ENCODE data around the gene CD99. TPM values are rescaled to one million over a fixed set of nuclear protein-coding genes. Genes with fewer than 3 reads are reported as not detected.
"Not testable (repeated sequence)": the region's sequence is repeated elsewhere in the genome, so short reads cannot be mapped to it uniquely, and the experiment has no call there.

Gene CD99
- total RNA-seq, 1 donor from 2014 or later, result 226 TPM

DNA sequence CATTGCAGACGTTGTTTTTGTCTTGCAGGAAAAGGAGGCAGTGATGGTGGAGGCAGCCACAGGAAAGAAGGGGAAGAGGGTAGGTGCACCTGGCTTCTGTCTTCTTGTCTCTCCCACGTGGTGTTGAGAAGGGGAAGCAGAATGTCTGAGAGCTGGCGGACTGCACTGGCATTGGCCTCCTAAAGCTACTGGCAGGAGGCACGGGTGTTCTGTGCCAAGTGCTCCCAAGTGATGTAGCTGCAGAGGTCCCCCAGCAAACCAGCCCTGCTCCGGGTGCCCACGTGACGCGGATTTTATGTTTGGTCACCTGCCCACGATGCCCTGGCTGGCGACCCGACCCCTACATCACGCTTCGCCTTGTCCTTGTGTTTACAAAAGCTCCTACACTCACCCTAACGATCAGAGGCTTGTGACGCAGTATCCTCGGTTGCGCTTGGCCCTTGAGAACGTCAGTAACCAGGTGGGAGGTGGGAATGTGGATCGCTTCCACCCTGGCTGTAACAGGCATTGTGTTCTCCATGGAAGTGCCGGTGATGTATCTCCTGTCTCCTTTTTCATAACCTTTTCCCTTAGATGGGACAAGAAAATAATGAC is 32.3 kb downstream of the CD99 start:
- DNase-seq (ENCODE audit: low spot score), result no peak

DNA sequence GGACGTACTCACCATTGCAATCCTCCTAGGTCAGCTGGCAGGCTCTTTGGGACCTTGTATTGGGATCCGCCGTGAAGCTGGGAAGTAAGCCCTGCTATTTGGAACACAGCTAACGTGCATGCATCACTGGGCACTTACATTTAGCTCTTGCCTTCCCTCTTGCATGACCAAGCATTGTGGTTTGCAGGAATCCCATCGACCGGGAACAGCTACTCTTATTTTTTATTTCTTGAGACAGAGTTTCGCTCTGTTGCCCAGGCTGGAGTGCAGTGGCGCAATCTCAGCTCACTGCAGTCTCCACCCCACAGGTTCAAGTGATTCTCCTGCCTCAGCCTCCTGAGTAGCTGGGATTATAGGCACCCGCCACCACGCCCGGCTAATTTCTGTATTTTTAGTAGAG is 36.2 kb downstream of the CD99 start:
- DNase-seq (ENCODE audit: low spot score), result not testable (repeated sequence)

DNA sequence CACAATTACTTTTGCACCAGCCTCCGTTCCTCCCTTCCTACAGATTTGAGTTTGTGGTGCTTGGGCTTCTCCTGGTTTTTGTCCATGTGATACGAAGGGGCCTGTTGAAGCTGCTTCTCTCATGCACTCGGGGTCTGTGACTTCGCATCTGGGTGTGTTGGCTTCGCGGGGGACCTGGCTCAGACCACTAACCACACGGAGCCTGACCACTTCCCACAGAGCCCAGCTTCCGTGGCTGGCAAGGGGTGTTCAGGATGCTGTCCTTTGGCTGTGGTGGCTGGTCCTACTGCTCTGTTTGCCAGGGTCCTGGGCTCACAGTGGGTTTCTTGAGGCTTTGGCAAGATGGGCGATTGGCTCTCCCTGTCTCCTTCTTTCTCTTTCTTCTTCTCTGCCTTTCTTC is 41.0 kb downstream of the CD99 start:
- no peak for DNase-seq (ENCODE audit: low spot score)

DNA sequence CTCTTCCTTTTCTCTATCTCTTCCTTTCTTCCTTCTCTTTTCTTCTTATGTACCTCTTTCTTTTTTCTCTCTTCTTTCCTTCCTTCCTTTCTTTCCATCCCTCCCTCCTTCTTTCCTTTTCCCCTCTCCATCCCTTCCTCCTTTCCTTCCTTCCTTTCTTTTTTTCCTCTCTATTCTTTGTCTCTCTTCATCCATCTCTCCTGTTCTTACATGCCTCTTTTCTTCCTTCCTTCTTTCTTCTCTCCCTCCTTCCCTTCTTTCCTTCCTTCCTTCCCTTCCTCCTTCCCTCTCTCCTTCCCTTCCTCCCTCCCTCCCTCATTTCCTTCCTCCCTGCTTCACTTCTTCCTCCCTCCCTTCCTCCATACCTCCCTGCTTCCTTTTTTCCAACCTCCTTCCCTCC is 41.6 kb downstream of the CD99 start:
- no peak for DNase-seq (ENCODE audit: low spot score)

DNA sequence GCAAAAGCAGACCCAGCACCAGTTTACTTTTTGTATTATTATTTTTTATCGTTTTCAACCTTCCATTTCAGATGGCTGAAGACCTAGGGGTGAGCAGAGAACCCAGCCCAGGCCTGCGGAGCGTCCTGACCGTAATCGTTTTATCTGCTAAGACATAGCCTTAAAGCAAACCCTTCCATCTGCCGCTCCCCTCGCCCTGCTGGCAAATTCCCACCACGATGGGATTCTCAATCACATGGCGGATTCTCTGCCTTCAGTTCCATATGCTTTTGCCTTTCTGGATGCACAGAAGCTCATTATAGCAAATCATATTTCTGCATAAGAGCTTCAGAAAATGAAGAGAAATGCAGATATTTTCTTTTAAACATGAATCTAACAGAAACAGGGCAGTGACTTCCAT is 42.2 kb downstream of the CD99 start:
- DNase-seq (ENCODE audit: low spot score), result no peak

DNA sequence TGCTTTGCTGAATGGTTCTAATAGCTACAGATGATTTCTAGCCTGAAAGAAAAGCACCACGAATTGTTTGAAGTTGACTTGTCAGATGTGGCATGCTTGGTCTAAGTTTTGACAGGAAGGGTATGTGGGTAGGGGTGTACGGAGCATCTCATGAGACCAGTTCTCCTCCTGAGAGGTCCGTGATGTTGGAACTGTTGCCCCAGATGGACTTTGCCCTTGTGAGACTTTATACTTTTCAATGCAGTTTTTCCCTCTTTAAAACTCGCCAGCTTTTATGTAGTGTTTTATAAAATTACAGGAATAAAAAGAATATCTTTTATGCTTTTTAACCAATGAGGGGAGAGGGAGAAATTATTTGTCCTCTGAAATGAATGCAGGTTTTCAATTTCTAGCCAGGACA is 44.2 kb downstream of the CD99 start:
- no peak for DNase-seq (ENCODE audit: low spot score)

DNA sequence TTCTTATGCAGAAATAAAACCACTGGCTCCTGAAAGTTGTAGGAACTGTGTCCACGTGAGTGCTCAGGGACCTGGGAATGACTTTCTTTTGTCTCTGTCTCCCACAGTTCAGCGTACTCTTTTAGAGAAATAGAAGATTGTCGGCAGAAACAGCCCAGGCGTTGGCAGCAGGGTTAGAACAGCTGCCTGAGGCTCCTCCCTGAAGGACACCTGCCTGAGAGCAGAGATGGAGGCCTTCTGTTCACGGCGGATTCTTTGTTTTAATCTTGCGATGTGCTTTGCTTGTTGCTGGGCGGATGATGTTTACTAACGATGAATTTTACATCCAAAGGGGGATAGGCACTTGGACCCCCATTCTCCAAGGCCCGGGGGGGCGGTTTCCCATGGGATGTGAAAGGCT is 49.6 kb downstream of the CD99 start:
- no peak for DNase-seq (ENCODE audit: low spot score)

DNA sequence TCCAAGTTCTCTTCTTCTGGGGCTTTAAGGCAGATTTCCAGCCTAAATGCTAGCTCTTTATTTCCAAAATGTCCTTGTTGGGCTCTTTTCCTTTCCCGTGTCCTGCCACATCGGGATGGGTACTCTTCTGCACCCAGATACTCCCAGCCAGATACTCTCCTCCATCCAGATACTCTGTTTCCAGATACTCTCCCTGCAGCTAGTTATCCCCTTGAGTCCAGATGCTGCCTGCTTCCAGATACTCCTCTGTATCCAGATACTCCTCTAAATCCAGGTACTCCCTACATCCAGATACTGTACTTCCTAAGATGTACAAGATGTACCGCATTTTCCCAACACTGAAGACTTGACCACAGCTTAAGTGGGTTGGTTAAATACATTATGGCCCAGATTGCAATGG is 50.3 kb downstream of the CD99 start:
- no peak for DNase-seq (ENCODE audit: low spot score)

DNA sequence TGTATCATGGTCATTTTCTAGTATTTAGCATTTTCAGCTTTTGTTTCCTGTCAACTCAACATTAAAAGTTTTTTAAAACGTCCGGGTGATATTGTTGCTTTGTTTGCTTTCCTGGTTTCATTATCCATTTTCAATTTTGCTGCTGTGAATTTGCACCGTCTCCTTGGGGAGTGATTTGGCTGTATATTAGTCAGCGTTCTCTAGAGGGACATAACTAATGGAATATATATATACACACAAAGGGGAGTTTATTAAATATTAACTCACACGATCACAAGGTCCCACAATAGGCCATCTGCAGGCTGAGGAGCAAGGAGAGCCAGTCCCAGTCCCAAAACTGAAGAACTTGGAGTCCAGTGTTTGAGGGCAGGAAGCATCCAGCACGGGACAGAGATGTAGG is 55.2 kb downstream of the CD99 start:
- not testable (repeated sequence) for DNase-seq (ENCODE audit: low spot score)

DNA sequence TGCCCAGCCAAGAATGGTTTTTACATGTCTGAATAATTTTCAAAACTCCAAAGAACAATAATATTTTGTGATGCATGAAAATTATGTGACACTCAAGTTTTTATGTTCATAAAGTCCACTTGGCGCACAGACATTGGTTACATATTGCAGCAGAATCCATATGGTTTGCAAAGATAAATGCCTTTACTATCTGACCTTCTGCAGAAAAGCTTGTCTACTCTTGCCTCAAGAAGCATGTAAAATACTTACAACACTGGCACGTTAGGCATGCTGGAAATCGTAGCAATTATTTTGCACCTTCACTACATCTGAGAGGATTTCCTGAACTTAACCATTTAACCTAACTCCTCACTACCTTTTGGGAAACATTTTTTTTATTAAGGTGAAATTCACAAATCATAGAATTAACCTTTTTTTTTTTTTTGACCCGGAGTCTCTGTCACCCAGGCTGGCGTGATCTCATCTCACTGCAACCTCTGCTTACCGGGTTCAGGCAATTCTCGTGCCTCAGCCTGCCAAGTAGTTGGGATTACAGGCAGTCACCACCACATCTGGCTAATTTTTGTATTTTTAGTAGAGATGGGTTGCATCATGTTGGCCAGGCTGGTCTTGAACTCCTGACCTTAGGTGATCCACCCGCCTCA is 57.2 kb downstream of the CD99 start:
- DNase-seq (ENCODE audit: low spot score), result peak; percentile 70

DNA sequence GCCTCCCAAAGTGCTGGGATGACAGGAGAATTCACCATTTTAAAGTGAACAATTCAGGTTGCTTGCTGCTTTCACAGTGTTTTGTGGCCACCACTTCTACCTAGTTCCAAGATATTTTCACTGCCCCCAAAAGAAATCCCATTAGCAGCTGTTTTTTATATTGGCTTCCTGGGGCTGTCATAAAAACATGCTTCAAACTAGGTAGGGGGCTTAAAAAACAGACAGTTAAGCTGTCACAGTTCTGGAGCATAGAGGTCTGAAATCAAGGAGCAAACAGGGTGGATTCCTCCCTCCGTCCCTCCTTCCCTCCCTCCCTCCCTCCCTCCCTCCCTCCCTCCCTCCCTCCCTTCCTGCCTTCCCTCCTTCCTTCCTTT is 57.7 kb downstream of the CD99 start:
- no peak for DNase-seq (ENCODE audit: low spot score)

DNA sequence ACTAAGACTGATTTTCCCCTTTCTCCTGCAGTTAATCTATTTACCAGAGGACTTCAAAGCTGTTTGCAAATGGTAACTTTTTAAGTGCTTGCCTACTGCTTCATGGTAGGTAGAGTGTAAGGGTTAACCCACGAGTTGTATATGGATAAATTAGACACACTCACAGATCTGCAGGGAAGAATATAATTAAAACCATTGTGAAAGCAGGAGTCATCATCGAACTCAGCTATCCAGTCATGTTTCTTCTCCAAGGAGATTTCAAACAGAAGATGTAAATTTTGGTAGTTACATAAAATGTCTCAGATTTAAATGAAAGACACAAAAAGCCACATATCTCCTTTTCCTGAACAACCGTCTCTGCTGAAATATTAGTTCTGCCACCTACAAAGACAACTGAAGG is 60.2 kb downstream of the CD99 start:
- no peak for DNase-seq (ENCODE audit: low spot score)

DNA sequence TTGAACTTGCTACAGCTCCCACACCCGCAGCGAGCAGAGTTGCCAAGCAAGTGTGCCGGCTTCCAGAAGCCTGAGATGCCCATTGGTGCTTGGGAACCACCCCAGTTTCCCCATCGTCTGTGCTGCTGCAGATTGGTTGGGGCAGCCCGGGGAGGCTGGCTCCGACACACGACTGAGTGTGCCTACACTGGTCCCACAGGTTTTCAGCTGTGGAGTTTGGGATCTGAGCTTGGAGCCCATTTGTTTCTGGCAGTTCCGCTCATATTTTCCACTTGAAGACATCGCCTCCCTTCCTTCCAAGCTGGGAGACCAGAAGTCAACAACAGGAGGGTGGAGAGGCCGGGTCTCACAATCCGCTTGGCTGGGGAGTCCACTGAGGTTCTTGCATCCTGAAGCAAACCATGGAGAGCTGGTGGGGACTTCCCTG is 60.8 kb downstream of the CD99 start, which contains the start of gene XG:
Gene XG (plus strand): TSS at position 167 of the 427 bp plus-strand sequence. CDS start 235 bp downstream, at position 402.
- DNase-seq (ENCODE audit: low spot score), result not testable (repeated sequence)

DNA sequence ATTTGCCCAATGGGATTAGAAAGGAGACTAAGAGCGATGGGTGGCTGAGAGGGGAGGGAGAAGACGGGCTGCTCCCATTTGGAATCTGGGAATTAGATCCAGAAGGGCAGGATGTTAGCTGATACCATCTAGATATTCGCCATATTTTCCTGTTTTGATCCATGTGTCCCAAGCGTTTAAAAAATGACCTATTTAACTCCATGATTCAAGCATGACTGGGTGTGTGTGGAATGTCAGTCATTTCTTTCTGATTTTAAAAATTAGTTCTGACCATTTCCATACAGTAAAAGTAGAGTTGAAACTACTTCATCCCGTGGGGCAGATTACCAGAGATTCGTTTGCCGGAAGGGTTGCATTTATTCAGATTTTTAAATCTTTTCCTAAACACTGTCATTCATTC is 61.3 kb downstream of the CD99 start:
- DNase-seq (ENCODE audit: low spot score), result not testable (repeated sequence)

DNA sequence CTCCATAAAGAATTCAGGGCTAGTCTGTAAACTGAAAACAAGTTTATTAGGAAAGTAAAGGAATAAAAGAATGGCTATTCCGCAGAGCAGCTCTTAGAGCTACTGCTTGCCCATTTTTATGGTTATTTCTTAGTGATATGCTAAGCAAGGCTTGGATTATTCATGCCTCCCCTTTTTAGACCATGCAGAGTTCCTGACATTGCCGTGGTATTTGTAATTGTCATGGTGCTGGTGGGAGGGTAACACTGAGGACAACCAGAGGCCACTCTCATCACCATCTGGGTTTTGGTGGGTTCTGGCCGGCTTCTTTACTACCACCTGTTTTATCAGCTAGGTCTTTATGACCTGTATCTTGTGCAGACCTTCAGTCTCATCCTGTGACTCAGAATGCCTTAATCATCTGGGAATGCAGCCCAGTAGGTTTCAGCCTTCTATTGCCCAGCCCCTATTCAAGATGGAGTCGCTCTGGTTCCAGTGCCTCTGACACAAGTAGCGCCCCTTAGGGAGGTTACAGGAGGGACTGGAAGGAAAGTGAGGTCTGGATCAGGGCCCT is 64.1 kb downstream of the CD99 start:
- DNase-seq (ENCODE audit: low spot score), result not testable (repeated sequence)

DNA sequence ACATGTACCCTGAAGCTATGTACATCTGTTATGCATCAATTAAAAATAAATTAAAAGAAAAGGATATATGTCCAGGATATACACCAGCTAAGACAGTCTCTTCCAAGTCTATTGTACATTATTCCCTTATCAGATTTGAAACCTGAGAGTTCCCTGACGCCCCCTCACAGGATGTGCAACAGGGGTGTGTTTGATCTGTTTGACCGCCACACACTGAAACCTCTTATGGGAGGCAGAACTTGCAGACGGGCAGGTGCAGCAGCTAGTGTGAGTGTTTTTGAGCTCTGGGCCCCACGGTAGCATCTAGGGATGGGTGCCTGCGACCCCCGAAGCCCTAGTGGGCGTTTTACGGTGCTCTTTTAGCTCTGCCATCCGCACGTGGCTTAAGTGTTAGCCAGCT is 65.5 kb downstream of the CD99 start:
- DNase-seq (ENCODE audit: low spot score), result no peak

DNA sequence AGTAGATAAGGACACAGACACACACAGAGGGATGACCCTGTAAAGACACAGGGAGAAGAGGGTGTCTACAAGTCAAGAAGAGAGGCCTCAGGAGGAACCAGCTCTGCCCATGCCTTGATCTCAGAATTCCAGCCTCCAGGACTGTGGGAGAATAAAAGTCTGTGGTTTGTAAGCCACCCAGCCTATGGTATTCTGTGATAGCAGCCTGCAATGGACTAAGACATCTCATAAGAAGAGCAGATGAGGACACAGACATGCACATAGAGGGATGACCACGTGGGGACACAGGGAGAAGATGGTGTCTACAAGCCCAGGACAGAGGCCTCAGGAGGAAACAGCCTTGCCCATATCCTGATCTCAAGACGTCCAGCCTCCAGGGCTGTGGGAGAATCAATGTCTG is 70.2 kb downstream of the CD99 start:
- DNase-seq (ENCODE audit: low spot score), result no peak

DNA sequence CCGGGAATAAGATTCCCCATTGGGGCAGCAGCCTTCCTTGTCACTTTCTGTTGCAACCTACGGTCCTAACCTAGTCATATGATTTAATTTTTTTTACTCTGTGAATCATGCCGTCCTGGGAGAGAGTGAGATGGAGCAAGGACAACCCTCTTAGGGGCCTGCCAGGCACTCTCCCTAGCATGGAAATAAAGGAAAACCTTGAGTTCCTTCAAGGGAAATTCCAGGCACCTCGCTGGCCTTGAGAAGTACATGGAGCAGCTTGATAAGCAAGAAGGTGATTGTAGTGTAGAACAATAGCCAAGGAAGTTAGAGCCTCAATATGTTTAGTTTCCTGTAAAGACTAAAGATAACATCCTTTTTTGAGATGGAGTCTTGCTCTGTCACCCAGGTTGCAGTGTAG is 71.6 kb downstream of the CD99 start:
- not testable (repeated sequence) for DNase-seq (ENCODE audit: low spot score)

DNA sequence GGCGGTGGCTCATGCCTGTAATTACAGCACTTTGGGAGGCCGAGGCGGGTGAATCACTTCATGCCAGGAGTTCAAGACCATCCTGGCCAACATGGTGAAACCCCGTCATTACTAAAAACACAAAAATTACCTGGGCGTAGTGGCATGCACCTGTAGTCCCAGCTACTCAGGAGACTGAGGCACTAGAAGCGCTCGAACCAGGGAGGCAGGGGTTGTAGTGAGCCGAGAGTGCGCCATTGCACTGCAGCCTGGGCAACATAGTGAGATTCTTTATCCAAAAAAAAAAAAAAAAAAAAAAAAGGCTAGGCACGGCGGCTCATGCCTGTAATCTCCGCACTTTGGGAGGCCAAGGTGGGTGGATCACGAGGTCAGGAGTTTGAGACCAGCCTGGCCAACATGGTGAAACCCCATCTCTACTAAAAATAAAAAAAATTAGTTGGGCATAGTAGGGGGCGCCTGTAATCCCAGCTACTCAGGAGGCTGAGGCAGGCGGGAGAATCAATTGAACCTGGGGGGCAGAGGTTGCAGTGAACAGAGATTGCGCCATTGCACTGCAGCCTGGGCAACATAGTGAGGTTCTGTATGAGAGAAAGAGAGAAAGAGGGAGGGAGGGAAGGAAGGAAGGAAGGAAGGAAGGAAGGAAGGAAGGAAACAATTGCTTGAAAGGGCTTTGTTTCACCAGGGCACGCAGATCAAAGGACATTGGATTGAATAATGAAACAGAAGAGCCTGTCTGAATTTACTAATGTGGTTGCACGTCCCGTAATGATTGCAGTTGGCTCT is 73.9 kb downstream of the CD99 start:
- not testable (repeated sequence) for DNase-seq (ENCODE audit: low spot score)

DNA sequence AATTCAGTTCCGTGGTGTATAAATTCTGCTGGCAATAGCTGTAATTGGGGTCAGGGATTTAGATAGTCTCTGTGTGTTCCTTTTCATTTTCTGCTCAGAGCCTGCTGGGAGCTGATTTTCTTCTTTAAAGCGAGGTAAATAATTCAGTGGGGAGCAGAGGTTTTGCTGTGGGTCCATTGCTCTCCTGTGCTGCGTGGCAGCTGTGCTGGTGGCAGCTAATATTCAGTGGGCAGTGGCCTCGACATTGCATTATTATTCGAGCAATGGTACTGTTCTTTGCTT is 74.4 kb downstream of the CD99 start:
- DNase-seq (ENCODE audit: low spot score), result no peak

DNA sequence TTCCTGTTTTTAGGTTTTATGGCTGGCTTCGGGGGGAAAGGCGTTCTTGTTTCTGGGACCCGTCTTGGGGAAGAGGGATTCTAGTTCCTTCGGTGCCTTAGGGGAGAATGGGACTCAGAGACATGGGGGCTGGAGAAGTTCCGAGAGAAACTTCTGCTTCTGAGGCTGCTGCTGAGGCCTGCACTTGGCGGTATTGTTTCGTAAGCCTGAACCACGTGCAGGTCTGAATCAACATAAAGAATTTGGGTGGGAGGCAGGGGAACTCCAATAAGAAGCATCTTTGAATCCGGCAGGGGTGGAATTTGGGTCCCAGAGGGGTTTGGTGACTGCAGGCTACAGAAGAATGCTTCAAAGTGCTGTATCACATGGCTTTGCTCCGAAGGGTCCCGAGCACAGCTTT is 75.8 kb downstream of the CD99 start:
- no peak for DNase-seq (ENCODE audit: low spot score)

DNA sequence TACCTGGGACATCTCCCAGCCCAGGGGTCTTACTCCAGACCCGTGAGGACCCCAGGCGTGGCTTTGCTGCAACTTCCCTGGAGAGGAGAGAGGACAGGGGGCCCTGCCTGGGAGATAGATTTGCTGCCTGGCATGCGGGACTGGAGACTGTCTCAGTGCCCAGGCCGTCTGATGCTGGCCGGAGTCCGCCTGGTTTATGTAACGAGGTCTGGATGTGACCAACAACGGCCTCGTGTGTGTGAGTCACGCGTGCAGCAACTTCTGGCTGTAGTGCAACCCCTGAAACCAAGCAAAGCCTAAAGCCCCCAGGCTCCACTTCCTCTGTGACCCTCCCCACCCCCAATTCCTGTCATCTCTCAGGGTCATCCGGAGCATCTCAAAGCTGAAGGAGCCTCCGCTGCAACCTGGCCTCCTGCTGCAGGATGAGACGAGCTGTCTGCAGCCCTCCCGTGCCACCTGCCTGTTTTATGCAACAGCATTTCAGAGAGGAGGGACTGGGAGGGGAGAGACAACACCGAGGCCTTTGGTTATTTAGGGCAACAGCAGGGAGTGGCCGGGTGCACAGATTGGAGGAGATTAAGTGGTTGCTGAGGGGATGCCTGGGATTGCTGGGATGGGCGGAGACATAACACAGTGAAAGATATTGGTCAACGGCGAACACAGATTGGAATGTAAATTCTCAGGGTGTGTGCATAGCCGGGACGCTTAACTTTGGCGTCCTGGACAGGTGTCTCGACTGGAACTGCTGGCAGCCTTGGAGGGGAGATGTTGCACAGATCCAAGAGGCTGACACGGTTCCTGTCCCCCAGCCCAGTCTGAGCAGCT is 76.7 kb downstream of the CD99 start:
- peak; percentile 86 for DNase-seq (ENCODE audit: low spot score)

All from umbilical cord (tissue), 2 donors.